IMR-90 (cell line): ENCODE measurements around the gene TMEM240. TPM values are rescaled to one million over a fixed set of nuclear protein-coding genes. Genes with fewer than 3 reads are reported as not detected.
A peak's percentile ranks its signal among the peaks of the same experiment; 100 is the strongest.

Source experiments
- ATAC-seq: fragments of 200-7000 bp; cut with Tn5 transposase; 2 replicates; pipeline ENCODE4 v1.9.1; 2020; ENCODE audit warnings: low read depth, mild to moderate bottlenecking, moderate library complexity
- BruUV-seq: library from RNA; stranded (reverse); fragments of 400-500 nt; replicated peaks from 2 replicates; lab custom pipeline; 2021; lab: Mats Ljungman, UMichigan
- CTCF ChIA-PET: fragments of 300-600 bp; formaldehyde crosslinking; extraction: SDS; loops from one replicate; lab custom pipeline; 2021; ENCODE audit warnings: antibody characterized with exemption; lab: Yijun Ruan, JAX
- POLR2A ChIA-PET: fragments of 300-600 bp; sonication (Branson Sonifier 250); formaldehyde crosslinking; loops from one replicate; lab custom pipeline; 2022; ENCODE audit warnings: antibody characterized with exemption; ENCODE audit not compliant: unreplicated experiment; lab: Charles Lee
- DNase-seq: peaks from one replicate; pipeline ENCODE4 v3.0.0; 2013
- H2AFZ ChIP-seq: replicated peaks from 2 replicates; pipeline ENCODE3; 2013; ENCODE audit warnings: low read length, mild to moderate bottlenecking; ENCODE audit not compliant: poor library complexity
- H2AK5ac ChIP-seq: 2 replicates; pipeline ENCODE4 v1.6.1; 2013; ENCODE audit warnings: low read depth, low read length, inconsistent platforms
- H2AK9ac ChIP-seq: replicated peaks from 2 replicates; pipeline ENCODE3; 2013; ENCODE audit warnings: mild to moderate bottlenecking, low read depth, low read length, moderate library complexity; ENCODE audit not compliant: poor library complexity
- H2BK120ac ChIP-seq: 2 replicates; pipeline ENCODE4 v1.6.1; 2013; ENCODE audit warnings: low read depth, low read length, inconsistent platforms
- H2BK15ac ChIP-seq: 3 replicates; pipeline ENCODE4 v1.6.1; 2013; ENCODE audit warnings: low read depth, low read length, inconsistent platforms
- H2BK20ac ChIP-seq: 2 replicates; pipeline ENCODE4 v1.6.1; 2013; ENCODE audit warnings: low read depth, mild to moderate bottlenecking, inconsistent platforms, low read length, moderate library complexity
- H2BK5ac ChIP-seq: 2 replicates; pipeline ENCODE4 v1.6.1; 2013; ENCODE audit warnings: mild to moderate bottlenecking, low read depth, low read length, inconsistent platforms; ENCODE audit not compliant: poor library complexity, severe bottlenecking
- H3K14ac ChIP-seq: replicated peaks from 2 replicates; pipeline ENCODE4 v1.6.1; 2013; ENCODE audit warnings: low read depth, low read length, inconsistent platforms
- H3K18ac ChIP-seq: 2 replicates; pipeline ENCODE4 v1.6.1; 2013; ENCODE audit warnings: low read depth, low read length, control low read depth
- H3K23ac ChIP-seq: 2 replicates; pipeline ENCODE4 v1.6.1; 2013; ENCODE audit warnings: low read depth, low read length, inconsistent platforms
- H3K27ac ChIP-seq: 2 replicates; pipeline ENCODE4 v1.5.1; 2013; ENCODE audit warnings: mild to moderate bottlenecking, control low read depth, low read length; ENCODE audit not compliant: insufficient read depth
- H3K27me3 ChIP-seq: 2 replicates; pipeline ENCODE4 v1.6.1; 2013; ENCODE audit warnings: low read length; ENCODE audit not compliant: control insufficient read depth, insufficient read depth
- H3K36me3 ChIP-seq: 2 replicates; pipeline ENCODE4 v1.6.1; 2013; ENCODE audit warnings: low read length, mixed read lengths; ENCODE audit not compliant: control insufficient read depth, insufficient read depth
- H3K4ac ChIP-seq: 2 replicates; pipeline ENCODE4 v1.6.1; 2013; ENCODE audit warnings: low read depth, low read length, inconsistent platforms
- H3K4me1 ChIP-seq: 2 replicates; pipeline ENCODE4 v1.6.1; 2013; ENCODE audit warnings: low read length, mixed read lengths; ENCODE audit not compliant: control insufficient read depth, insufficient read depth
- H3K4me2 ChIP-seq: 2 replicates; pipeline ENCODE4 v1.6.1; 2013; ENCODE audit warnings: low read depth, mild to moderate bottlenecking, control low read depth, low read length, moderate library complexity
- H3K4me3 ChIP-seq: 2 replicates; pipeline ENCODE4 v1.5.1; 2013; ENCODE audit warnings: low read depth, mild to moderate bottlenecking, control low read depth, low read length, moderate library complexity; ENCODE audit not compliant: insufficient read depth
- H3K56ac ChIP-seq: 2 replicates; pipeline ENCODE4 v1.6.1; 2013; ENCODE audit warnings: low read length, inconsistent platforms; ENCODE audit not compliant: insufficient read depth; ENCODE audit errors: extremely low read depth
- H3K79me1 ChIP-seq, 2 experiments: 2 replicates each; pipeline ENCODE4 v1.6.1; 2013; ENCODE audit warnings: low read length in 2 of 2, inconsistent platforms in 1 of 2, low read depth in 1 of 2
- H3K9ac ChIP-seq: 2 replicates; pipeline ENCODE4 v1.6.1; 2013; ENCODE audit warnings: low read depth, low read length, control low read depth
- H3K9me1 ChIP-seq: 2 replicates; pipeline ENCODE4 v1.6.1; 2013; ENCODE audit warnings: low read length, inconsistent platforms; ENCODE audit not compliant: insufficient read depth
- H3K9me3 ChIP-seq: 2 replicates; pipeline ENCODE4 v1.6.1; 2013; ENCODE audit warnings: low read length; ENCODE audit not compliant: control insufficient read depth, insufficient read depth
- H4K20me1 ChIP-seq: 2 replicates; pipeline ENCODE4 v1.6.1; 2013; ENCODE audit warnings: low read length, inconsistent platforms; ENCODE audit not compliant: insufficient read depth
- H4K5ac ChIP-seq: 2 replicates; pipeline ENCODE4 v1.6.1; 2013; ENCODE audit warnings: mild to moderate bottlenecking, low read depth, low read length, control low read depth
- H4K8ac ChIP-seq, 2 experiments: 2 replicates each; pipeline ENCODE4 v1.6.1; 2013; ENCODE audit warnings: low read depth in 2 of 2, low read length in 2 of 2, control low read depth in 1 of 2, inconsistent platforms in 1 of 2
- H4K91ac ChIP-seq: 2 replicates; pipeline ENCODE4 v1.6.1; 2013; ENCODE audit warnings: low read depth, low read length, inconsistent platforms; ENCODE audit not compliant: insufficient read depth
- RFX5 ChIP-seq: IDR thresholded peaks from 2 replicates; pipeline ENCODE4 v1.8.0; 2012; ENCODE audit warnings: low read depth, mild to moderate bottlenecking, low read length, moderate library complexity
- WGBS, 2 experiments: methylation state at CpG; one replicate each; pipeline versions ENCODE4 v1.1.5 to v1.1.7; 2013; ENCODE audit warnings: missing lambda C conversion rate in 2 of 2; ENCODE audit not compliant: insufficient read length in 1 of 2; ENCODE audit errors: extremely low coverage in 2 of 2; 5-methylcytosine and 5-hydroxymethylcytosine counted together
- dilution Hi-C: fragments of 300-500 bp; cut with HindIII; formaldehyde crosslinking; loops from one replicate; pipeline ENCODE4 v1.14.3; 2018; ENCODE audit warnings: low sequenced_read_pairs; ENCODE audit not compliant: unreplicated experiment
- in situ Hi-C: fragments of 300-500 bp; cut with MboI; formaldehyde crosslinking; loops from 3 replicates; pipeline ENCODE4 v1.14.3; 2019; ENCODE audit warnings: low sequenced_read_pairs, inconsistent platforms, mixed read lengths
- intact Hi-C: fragments of 100-400 bp; cut with micrococcal nuclease; formaldehyde crosslinking; loops from 2 replicates; pipeline ENCODE4 v1.10.0; 2022
- polyA plus RNA-seq, 3 experiments: library from polyadenylated mRNA; depleted of rRNA; stranded (reverse); fragments of >200 nt; gene quantifications; 2 replicates each; pipeline ENCODE4 v1.2.3, GENCODE V29; 2012; ENCODE audit warnings: low replicate concordance in 1 of 3
- total RNA-seq: library from RNA; depleted of rRNA; stranded (reverse); fragments of >200 nt; gene quantifications from 2 replicates; pipeline ENCODE4 v1.2.3, GENCODE V29; 2012

TMEM240 gene
- total and polyA plus RNA-seq, 2 of the 4 experiments (the other 2 are of a cell fraction), result 1.6 to 7.6 TPM

GRCh38 chr1:1538334-1538733 is 2.1 kb downstream of the TMEM240 start:
- dilution Hi-C loops, result no loop called here
- peaks cover 14% of the 10 kb centered on the region for H3K4me1 ChIP-seq
- ATAC-seq (no peak), DNase-seq (no peak)
- no peaks in the 10 kb centered on the region for H3K27me3 ChIP-seq
- H4K8ac ChIP-seq, result no peak overlapping the region
- H4K91ac ChIP-seq, result no peak overlapping the region
- no peak overlapping the region for H2BK15ac ChIP-seq
- H4K20me1 ChIP-seq, result peaks cover 25% of the 10 kb centered on the region
- no peaks in the 10 kb centered on the region for H3K9me3 ChIP-seq
- no peak overlapping the region for H3K27ac ChIP-seq
- H3K18ac ChIP-seq, result no peak overlapping the region
- H2BK20ac ChIP-seq, result no peak overlapping the region
- no peak overlapping the region for H3K4ac ChIP-seq
- WGBS, 2 experiments, result 94% methylated on average over 13 of the region's 23 CpGs; no CpG with 5 or more reads in 1 of the 2 experiments
- H4K5ac ChIP-seq, result no peak overlapping the region
- no peak overlapping the region for H2AK5ac ChIP-seq
- peaks cover 10 to 44% of the 10 kb centered on the region in 2 experiments for H3K79me1 ChIP-seq
- no peak overlapping the region; the same call in 1 of the 2 replicates for H3K14ac ChIP-seq
- H3K23ac ChIP-seq, result no peak overlapping the region; the same call in 1 of the 2 replicates
- H3K56ac ChIP-seq, result no peak overlapping the region
- peaks cover 38% of the 10 kb centered on the region for H3K36me3 ChIP-seq
- peak overlapping the region; percentile 21 for H2AFZ ChIP-seq
- intact Hi-C loops, result no loop called here
- no peak overlapping the region for H2BK5ac ChIP-seq
- peak overlapping the region; percentile 42; the same call in 1 of the 2 replicates for H3K4me2 ChIP-seq
- no peak overlapping the region for H2BK120ac ChIP-seq
- in situ Hi-C loops, result no loop called here
- H3K4me3 ChIP-seq, result no peak overlapping the region
- CTCF ChIA-PET, result no interaction called here
- BruUV-seq, result no TSS peak
- H3K9ac ChIP-seq, result no peak overlapping the region
- POLR2A ChIA-PET, result no interaction called here
- peak overlapping the region; percentile 42 for H2AK9ac ChIP-seq
- no peak for TF ChIP-seq RFX5
- peaks cover 17% of the 10 kb centered on the region for H3K9me1 ChIP-seq
